ENCODE measurements around the gene GPD1L.

The GPD1L gene

GRCh38 chr3:32123620-32124019, 17.2 kb downstream of the GPD1L start:
- DNase-seq (ENCODE audit: low spot score), result no peak
- no peak for TF ChIP-seq CTCF (conservative IDR thresholded peaks at IDR 0.05; ENCODE audit: low read depth)
- ChIA-PET POLR2A (ENCODE audit: low non-redundant PET) (no interaction called here), CTCF (no interaction called here)
- no peak overlapping the region for H3K27ac ChIP-seq

- TF ChIP-seq CTCF (conservative IDR thresholded peaks at IDR 0.05; ENCODE audit: low read depth), result no peak
- H3K27ac ChIP-seq, result no peak overlapping the region
- ChIA-PET CTCF (interaction anchor here (1.4 kb wide), 1 partner anchor 19 kb away, joined by 3 read pairs; no protein-coding TSS in a partner anchor), POLR2A (ENCODE audit: low non-redundant PET) (no interaction called here)
- no peak for DNase-seq (ENCODE audit: low spot score)
These were observed 18.6 kb downstream of the GPD1L start for GRCh38 chr3:32125012-32125411.

- DNase-seq (ENCODE audit: low spot score), result no peak
- H3K27ac ChIP-seq, result no peak overlapping the region
- TF ChIP-seq CTCF (conservative IDR thresholded peaks at IDR 0.05; ENCODE audit: low read depth), result no peak
- POLR2A ChIA-PET (ENCODE audit: low non-redundant PET), result no interaction called here
- CTCF ChIA-PET, result no interaction called here
These were observed 20.0 kb downstream of the GPD1L start for GRCh38 chr3:32126305-32127015.

- DNase-seq (ENCODE audit: low spot score), result no peak
- H3K27ac ChIP-seq, result no peak overlapping the region
- TF ChIP-seq CTCF (conservative IDR thresholded peaks at IDR 0.05; ENCODE audit: low read depth), result no peak
- CTCF ChIA-PET, result no interaction called here
- POLR2A ChIA-PET (ENCODE audit: low non-redundant PET), result no interaction called here
These were observed 20.9 kb downstream of the GPD1L start for GRCh38 chr3:32127219-32127826.

GRCh38 chr3:32128936-32129335, 22.5 kb downstream of the GPD1L start:
- TF ChIP-seq CTCF (conservative IDR thresholded peaks at IDR 0.05; ENCODE audit: low read depth), result no peak
- ChIA-PET POLR2A (ENCODE audit: low non-redundant PET) (no interaction called here), CTCF (no interaction called here)
- no peak overlapping the region for H3K27ac ChIP-seq
- DNase-seq (ENCODE audit: low spot score), result no peak

GRCh38 chr3:32129832-32130231, 23.4 kb downstream of the GPD1L start:
- no peak overlapping the region for H3K27ac ChIP-seq
- POLR2A ChIA-PET (ENCODE audit: low non-redundant PET), result no interaction called here
- CTCF ChIA-PET, result no interaction called here
- no peak for TF ChIP-seq CTCF (conservative IDR thresholded peaks at IDR 0.05; ENCODE audit: low read depth)
- no peak for DNase-seq (ENCODE audit: low spot score)
